HL-60/S4 treated with phorbol 12-myristate 13-acetate at 8.2 ng/mL for 4 days and 3 days (cell line): Measurements from ENCODE around the gene SF3A1.

Experiments used
- in situ Hi-C: fragments of 300-500 bp; cut with MboI; formaldehyde crosslinking; loops from 2 replicates; pipeline ENCODE4 v1.15.0; 2022; ENCODE audit warnings: low sequenced_read_pairs

Gene SF3A1

DNA sequence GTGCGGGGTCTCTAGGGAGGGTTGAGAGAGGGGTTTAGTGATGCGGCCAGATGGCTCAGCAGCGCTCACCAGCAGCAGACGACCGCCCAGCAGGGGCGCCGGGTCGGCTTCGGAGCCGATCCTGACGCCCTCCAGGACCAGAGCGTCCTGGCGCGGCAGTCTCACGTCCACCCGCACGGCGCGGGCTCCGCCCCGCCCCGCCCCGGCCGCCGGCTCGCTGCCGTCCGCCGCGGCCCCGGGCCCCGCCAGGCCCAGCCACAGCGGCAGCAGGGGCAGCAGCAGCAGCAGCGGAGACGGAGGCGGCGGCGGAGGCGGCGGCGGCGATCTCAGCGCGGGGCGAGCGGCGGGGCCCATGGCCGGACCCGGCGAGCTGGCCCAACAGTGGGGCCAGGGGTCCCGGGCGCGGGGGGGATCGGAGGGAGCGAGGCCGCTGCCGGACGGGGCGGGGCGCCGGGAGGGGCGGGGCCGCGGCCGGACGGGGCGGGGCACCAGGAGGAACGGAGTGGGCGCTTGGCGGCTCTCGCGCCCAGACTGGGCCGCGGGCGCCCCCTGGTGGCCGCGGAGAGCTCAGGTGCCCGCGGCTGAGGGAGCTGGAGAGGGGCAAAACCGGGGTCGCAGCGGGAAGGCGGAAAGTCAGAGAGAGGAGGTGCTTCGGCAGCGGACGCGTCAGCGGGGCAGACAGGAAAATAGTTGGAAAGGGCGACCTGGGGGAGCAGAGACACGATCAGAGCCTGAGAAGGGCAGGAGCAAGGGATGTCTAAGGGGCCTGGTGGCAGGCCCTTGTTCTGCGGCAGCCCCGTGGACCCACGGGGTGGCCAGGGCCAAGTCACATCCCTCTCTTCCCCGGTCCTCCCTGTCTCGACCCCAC is 30.5 kb upstream of the SF3A1 start, which contains the start of gene RNF215:
Gene RNF215 (minus strand): TSS at position 452 of the 868 bp plus-strand sequence. CDS start 98 bp downstream, at position 354.
- in situ Hi-C loops = loop anchor here (25.0 kb wide), 1 partner anchor 275 kb away; no protein-coding TSS in a partner anchor

DNA sequence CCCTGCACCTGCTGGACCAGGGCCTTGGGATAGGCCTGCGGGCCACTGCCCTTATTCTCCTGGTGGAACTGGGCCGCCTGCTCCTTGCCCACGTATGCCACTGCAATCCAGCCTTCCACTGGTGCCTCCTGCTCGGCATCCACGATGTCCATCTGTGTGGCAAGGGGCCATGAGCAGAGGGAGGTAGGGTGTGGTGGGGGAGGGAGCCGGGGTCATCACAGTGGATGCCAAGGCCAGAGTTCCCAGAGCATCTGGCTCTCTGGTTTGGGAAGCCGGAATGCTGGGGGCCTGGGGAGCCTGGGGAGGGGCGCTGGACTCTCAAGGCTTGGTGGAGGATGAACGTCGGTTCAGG is 29.9 kb upstream of the SF3A1 start:
- in situ Hi-C loops = loop anchor here (25.0 kb wide), 1 partner anchor 274 kb away; no protein-coding TSS in a partner anchor

DNA sequence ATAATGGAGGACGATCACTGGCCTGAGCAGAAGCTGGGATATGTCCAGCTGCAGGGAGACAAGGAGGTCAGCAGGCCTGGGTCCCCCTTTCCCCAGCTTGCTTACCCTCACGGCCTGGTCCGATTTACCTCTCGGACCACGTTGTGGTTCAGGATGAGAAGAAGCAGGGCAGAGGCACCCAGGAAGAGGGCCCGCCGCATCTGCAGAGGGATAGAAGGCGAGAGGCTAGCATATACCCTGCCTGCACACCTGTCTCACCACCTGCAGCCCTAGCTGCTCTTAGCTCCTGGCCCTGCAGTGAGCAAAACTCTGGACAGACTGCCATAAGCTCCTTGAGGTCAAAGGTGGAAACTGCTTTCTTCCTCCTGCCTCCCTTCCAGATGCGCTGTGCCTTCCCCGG is 29.2 kb upstream of the SF3A1 start:
- in situ Hi-C loops = loop anchor here (25.0 kb wide), 1 partner anchor 274 kb away; no protein-coding TSS in a partner anchor

DNA sequence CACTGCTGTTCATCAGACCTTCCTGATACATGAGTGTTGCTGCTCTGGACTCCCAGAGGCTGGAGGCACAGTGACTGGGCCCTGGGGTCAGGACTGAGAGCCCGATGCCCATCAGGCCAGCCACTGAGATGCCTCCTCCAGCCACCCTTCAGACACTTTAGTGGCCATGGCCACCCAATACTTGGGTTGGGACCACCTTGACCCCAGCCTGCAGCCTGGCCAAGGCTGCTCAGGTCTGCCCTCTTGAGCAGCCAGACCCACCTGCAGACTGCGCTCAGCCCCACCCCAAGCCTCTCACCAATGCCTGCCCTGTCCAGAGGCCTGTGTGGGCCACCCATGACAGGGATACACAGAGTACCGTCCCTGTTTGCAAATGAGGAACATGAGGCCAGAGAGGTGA is 26.4 kb upstream of the SF3A1 start:
- in situ Hi-C loops = loop anchor here (25.0 kb wide), 1 partner anchor 271 kb away; no protein-coding TSS in a partner anchor

DNA sequence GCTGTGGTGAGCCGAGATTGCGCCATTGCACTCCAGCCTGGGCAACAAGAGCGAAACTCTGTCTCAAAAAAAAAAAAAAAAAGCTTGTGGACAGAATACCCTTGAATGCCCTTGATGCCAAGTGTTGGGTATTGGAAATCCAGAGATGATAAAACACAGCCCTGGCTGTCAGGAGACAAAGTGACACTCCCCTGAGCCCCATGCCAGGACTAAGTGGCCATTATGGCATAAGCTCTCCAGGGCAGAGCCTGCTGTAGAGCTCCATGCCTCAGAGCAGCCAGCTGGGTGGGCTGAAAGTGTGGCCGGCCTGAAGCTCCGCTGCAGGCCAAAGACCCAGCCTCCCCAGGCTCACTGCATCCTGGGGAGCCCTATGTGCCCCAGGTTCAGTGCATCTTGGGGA is 25.6 kb upstream of the SF3A1 start:
- in situ Hi-C loops = loop anchor here (25.0 kb wide), 1 partner anchor 270 kb away; no protein-coding TSS in a partner anchor

DNA sequence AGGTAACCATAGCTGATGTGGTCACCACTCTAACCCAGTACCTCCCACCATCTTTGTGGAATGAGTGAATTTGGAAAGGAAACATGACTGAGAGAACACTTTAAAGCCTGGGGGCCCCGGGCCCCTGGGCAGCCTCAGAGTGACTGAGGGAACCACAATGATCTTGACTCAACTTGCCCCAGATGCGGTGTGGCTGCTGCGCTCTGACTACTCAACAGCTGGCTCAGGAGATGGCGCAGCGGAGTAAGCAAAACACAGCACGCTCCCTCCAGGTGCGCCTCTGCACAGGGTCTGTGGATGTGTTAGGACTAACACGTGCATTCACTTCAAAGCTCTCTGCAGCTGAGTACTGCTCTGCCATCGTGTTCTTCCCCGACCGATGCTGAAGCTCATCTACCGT is 24.6 kb upstream of the SF3A1 start:
- in situ Hi-C loops = loop anchor here (25.0 kb wide), 1 partner anchor 269 kb away; no protein-coding TSS in a partner anchor

DNA sequence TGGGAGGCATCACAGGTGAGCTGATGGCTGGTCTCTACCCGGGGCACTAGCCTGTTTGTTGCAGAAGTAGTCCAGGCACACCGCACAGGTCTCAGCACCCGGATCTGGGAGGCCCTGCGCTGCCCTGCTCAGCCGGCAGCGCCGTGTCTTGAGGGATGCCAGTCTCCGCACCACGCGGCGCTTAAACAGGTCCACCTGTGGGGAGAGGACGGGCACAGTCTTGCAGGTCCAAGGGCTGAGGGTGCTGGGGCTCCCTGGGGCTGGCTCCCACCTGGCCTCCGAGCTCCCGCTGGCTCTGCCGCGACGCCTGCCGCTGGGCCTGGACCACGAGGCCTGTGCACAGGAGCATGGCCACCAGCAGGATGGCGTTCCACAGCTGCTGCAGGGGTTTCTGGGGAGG is 23.3 kb upstream of the SF3A1 start:
- in situ Hi-C loops = loop anchor here (25.0 kb wide), 1 partner anchor 268 kb away; no protein-coding TSS in a partner anchor

DNA sequence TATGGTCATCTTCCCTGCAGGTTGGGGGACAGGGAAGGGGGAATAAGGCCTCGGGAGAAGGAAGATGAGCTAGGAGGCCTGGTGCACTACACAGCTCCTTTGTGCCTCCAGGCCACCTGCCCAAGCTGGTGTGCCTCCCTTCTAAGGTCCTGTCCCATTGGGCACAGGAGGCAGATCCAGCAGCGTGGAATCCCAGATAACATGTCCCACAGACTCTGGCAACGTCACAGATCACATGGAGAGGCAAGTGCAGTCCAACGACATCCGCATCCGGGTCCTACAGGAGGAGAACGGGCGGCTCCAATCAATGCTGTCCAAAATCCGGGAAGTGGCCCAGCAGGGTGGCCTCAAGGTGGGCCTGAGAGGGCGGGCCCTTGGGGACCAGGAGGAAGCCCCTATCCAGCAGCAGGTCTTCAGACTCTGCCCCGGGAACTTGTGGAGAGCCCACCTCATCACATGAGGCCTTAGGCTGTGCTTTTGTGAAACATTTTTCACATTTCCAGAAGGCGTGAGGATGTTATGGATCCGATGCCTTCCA is 18.7 kb upstream of the SF3A1 start:
- in situ Hi-C loops = loop anchor here (25.0 kb wide), 1 partner anchor 263 kb away; no protein-coding TSS in a partner anchor

DNA sequence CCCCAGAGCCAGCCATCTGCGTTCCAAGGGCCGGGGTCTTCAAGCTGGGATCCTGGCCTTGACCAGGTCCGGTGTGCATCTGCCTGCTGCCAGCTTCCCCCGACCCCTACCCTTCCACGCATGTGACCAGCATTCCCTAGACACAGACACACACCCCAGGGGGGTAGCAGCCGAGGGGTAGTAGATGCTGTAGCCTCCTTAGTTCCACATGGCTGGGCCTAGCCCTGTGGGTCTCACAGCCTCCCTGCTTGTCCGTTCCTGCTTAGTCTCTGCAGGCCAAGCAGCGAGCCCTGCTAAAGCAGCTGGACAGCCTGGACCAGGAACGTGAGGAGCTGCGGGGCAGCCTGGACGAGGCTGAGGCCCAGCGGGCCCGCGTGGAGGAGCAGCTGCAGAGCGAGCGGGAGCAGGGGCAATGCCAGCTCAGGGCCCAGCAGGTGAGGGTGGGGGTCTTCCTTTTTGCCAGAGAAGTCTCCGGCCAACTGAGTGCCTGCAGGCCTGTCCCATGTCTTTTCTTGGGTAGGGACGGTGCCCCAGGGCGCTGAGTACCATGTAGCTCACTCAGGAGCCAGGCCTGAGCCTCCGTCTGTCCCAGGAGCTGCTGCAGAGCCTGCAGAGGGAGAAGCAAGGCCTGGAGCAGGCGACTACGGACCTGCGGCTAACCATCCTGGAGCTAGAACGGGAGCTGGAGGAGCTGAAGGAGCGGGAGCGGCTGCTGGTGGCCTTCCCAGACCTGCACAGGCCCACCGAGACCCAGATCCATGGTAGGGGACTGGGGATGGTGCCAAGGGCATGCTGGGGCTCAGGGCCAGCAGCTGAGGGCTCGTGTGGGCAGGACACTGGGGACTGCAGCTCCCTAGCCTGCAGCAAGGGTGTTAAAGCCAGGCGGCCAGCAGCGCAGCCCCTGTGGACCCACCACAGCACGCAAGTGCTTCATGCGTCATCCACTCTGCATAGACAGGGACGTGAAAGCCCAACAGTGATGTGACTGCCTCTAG is 16.9 kb upstream of the SF3A1 start:
- in situ Hi-C loops = no loop called here

DNA sequence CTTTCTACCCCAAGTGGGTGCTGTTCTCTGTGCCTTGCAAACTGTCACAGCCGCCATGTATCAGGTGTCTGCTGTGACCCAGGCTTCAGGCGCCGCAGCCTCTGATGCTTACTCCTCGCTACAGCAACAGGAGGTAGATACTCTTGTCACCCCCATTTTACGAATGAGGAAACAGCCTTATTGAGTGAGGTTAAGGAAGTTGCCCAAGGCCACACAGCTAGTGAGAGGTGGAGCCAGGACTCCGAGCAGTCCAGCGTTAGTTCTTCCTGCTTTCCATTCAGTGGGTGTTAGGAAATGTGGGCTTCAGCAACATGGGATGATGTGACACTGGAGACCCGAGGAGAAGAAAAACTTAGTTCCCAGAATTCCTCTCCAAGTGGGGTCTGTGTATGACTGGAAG is 16.2 kb upstream of the SF3A1 start:
- in situ Hi-C loops = no loop called here

DNA sequence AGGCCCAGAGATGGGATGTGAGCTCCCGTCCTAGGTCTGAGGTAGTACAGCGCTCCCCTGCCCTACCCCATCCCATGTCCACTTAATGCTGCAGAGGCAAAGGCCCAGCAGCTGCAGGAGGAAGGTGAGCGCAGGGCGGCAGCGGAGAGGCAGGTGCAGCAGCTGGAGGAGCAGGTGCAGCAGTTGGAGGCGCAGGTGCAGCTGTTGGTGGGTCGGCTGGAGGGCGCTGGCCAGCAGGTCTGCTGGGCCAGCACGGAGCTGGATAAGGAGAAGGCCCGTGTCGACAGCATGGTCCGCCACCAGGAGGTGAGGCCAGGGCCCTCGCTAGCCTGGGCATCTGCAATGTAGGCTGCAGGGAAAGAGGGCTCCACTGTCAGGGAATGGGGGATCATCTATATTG is 15.3 kb upstream of the SF3A1 start:
- in situ Hi-C loops = no loop called here

DNA sequence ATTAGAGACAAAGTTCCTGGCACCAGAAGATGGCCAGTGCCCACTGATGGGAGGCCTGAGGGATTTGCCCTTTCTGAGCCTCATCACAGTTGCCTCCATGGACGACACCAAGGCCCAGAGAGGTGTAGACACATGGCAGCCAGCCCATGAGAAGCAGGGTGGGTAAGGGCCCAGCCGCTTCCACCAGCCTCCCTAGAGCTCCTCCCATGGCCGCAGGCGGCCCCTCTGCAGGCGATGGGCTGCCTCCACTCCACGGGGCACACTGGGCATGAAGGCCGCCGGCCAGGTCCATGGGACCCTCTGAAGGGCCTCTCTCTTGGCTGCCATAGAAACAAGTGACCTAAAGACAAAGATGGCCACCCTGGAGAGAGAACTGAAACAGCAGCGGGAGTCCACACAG is 14.6 kb upstream of the SF3A1 start:
- in situ Hi-C loops = no loop called here

DNA sequence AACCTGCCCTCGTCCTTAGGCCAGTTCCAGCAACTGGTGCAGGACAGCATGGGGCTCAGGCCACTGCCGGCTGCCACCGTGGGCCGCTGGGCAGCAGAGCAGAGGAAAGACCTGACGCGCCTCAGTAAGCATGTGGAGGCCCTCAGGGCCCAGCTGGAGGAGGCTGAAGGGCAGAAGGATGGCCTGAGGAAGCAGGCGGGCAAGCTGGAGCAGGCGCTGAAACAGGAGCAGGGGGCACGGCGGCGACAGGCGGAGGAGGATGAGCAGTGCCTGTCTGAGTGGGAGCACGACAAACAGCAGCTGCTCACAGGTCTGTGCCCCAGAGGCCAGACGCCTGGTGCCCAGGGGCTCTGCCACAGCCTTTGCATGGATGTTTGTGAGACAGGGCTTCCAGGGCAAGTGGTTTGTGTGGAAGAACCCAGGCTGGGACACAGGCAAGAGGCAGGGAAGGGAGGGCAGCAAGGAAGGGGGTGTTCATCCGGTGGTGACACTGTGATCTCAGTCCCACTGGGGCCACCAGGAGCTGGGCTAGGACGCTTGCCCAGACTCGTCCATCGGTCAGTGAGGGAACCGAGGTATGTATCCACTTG is 14.0 kb upstream of the SF3A1 start:
- in situ Hi-C loops = no loop called here

DNA sequence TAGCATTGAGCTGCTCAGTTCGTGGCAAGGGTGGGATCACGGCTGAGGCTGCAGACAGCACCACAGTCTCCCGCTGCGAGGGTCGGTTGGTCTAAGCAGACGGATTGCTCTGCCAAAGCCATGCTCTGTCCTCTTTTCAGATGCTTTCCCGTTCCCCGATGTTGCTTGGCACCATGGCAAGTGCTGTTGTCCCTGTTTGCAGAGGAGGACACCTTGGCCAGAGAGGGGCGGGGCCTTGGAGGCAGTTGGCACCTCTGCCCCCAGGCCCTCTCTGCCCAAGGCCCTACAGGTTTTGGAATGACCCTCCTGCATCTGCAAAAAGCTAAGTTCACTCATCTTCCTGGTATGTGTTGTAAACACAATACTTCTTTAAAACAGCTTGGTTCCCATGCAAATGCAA is 11.7 kb upstream of the SF3A1 start:
- in situ Hi-C loops = no loop called here

DNA sequence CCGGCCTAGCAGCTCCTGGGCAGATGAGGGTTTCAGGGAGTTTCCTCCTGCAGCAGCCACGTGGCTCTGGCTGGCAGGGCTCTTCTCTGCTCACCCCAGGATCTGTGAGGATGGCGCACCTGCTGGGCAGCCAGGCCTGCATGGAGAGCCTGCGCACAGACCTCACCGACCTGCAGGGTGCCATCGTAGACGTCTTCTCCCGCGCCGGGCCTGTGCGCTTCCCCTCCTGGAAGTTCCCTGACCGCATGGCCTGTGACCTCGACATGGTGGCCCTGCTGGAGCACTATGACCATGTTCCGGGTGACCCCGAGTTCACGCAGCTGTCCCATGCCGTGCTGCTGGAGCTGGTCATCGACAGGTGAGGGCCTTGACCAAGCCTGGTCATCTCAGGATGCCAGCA is 9.2 kb upstream of the SF3A1 start:
- in situ Hi-C loops = no loop called here

DNA sequence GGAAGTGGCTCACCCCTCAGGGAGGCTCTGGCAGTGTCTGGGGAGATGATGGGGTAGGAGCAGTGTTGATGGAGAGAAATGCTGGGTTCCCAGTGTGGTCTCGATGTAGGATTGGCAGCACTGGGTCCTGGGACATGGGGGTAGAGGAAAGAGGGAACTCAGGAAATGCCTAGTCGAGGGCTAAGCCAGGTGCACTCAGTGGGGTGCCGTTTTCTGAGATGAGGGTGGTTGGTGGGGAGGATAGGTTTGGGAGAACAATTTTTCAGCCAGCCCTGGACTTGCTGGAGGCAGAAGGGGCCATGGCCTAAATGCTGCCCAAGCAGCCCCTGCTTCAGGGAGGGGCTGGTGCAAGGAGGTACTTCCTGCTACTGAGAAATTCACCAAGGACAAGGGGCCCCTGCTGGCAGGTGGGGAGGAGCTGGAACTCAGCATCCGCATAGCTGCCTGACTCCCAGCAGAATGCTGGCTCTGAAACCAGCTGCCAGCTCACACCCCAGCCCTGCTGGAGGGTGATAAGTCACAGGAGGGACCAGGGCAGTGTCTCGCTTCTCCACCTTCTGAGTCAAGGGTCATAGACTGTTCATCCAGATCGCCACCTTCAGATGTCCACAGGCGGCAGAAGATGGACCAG is 6.1 kb upstream of the SF3A1 start:
- in situ Hi-C loops = no loop called here

DNA sequence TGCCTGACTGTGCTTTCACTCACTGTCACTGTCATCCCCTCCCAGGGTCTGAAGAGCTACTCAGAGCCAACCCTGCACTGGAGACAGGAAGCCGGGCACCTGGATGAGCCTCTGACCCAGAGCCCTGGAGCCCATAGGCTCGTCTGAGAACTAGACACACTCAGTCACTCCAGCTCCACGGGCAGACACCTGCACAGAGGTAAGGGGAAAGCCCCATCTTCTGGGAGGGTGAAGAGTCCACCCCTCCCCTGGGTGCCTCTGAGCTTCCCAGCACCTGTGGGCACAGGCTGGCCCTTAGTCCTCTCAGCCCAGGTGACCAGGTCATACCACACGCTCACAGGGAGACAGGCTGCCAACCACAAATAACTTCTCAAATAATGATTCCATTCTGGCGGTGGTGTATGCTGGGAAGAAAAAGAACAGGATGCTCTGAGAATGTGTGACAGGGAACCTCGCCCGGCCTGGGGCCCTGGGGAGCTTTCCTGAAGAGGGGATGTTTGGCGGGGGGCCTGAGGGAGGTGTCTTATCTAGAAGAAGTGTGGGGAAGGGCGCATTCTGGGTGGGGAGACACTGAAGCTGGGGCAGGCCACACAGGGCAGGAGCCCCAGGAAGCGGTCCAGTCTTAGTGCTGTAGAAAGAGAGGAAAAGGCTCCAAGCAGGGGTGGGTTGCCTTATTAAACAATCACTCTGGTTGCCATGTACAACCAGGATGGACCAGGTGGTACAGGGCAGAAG is 5.4 kb upstream of the SF3A1 start:
- in situ Hi-C loops = no loop called here

DNA sequence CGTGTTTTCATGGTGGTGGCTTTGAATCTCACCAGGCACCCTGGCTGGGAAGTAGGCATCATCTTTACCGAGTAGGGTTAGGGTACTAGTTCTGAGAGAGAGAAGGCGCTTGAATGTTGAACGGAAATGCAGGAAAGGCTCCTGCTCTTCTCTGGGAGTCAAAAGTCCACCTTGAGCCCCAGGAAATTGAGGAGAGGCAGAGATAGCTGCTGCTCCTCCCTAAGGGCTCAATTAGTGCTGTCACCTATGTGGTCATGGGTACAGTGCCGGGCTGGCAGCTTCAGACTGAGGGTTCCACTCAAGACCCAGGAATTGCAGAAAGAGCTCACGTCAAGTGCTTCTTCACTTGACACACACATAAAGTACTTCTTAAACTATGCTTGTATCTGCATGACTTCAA is 1.8 kb upstream of the SF3A1 start:
- in situ Hi-C loops = no loop called here

DNA sequence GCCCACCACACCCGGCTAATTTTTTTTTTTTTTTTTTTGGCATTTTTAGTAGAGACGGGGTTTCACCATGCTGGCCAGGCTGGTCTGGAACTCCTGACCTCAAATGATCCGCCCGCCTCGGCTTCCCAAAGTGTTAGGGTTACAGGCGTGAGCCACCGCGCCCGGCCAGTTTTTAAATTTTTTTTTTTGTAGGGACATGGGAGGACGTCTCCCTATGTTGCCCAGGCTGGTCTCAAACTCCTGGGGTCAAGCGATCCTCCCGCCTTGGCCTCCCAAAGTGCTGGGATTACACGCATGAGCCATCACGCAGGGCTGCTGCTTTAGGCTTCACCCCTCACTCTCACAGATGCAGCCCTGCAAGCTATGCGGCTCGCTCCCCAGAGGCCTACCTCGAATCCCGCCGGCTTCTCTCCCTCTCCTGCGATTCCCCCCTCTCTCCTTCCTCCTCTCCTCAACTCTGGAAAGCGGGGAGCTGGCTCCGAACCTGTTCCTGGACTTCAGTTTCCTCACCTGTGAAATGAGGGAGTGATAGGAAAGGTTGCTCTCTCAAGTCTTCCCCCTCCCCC is 1.0 kb upstream of the SF3A1 start:
- in situ Hi-C loops = no loop called here
